Measurements from ENCODE around the gene SRPX2. TPM values are rescaled to one million over a fixed set of nuclear protein-coding genes. Genes with fewer than 3 reads are reported as not detected.

The SRPX2 gene, protein sequence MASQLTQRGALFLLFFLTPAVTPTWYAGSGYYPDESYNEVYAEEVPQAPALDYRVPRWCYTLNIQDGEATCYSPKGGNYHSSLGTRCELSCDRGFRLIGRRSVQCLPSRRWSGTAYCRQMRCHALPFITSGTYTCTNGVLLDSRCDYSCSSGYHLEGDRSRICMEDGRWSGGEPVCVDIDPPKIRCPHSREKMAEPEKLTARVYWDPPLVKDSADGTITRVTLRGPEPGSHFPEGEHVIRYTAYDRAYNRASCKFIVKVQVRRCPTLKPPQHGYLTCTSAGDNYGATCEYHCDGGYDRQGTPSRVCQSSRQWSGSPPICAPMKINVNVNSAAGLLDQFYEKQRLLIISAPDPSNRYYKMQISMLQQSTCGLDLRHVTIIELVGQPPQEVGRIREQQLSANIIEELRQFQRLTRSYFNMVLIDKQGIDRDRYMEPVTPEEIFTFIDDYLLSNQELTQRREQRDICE
- total RNA-seq (ENCODE audit: unreplicated experiment) = 1.1 TPM
- long read RNA-seq = 0 reads

- Mint-ChIP-seq H3K4me3 (ENCODE audit: unreplicated experiment) (no peak within 1 kb of the TSS), H3K9me3 (ENCODE audit: unreplicated experiment) (no peaks in the 10 kb centered on the region), H3K27ac (ENCODE audit: unreplicated experiment) (no peak within 1 kb of the TSS), H3K27me3 (ENCODE audit: unreplicated experiment) (peaks cover 2% of the 10 kb centered on the region), H3K36me3 (ENCODE audit: low read depth, unreplicated experiment) (no peaks in the 10 kb centered on the region), H3K4me1 (ENCODE audit: unreplicated experiment) (peaks cover 14% of the 10 kb centered on the region)
- no peak for TF ChIP-seq CTCF (IDR thresholded peaks at IDR 0.05; ENCODE audit: unreplicated experiment)
- no peak for DNase-seq (ENCODE audit: low spot score)
Observed at GRCh38 chrX:100643956-100644860, at the start of gene SRPX2. Gene SRPX2, plus strand, starts transcription at chrX:100644199. Its CDS starts 2,124 bp downstream, at chrX:100646323.

DNA sequence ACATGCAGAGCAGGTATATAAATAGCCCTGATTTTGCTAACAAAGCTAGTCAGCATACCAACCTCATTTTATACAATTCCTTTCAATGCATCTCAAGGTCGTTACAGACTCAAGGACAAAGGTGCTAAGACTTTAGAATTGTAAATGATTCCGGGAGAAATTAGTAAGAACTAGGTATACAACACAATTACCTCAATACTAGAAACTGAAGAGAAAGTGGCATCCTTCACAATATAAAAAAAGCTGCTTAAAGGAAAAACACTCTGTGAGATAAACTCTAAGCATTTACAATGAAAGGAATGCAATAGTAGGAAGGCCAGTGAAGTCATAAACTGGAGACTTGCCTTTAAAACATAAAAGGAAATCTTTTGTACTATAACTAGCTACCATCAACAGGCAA lies 47.4 kb upstream of the SRPX2 start:
- H3K27me3 Mint-ChIP-seq (ENCODE audit: unreplicated experiment) = no peaks in the 10 kb centered on the region
- peaks cover 3% of the 10 kb centered on the region for H3K4me1 Mint-ChIP-seq (ENCODE audit: unreplicated experiment)
- no peaks in the 10 kb centered on the region for H3K9me3 Mint-ChIP-seq (ENCODE audit: unreplicated experiment)
- TF ChIP-seq CTCF (IDR thresholded peaks at IDR 0.05; ENCODE audit: unreplicated experiment) = no peak
- H3K27ac Mint-ChIP-seq (ENCODE audit: unreplicated experiment) = no peak overlapping the region
- no peaks in the 10 kb centered on the region for H3K36me3 Mint-ChIP-seq (ENCODE audit: low read depth, unreplicated experiment)
- DNase-seq (ENCODE audit: low spot score) = no peak
- no peak overlapping the region for H3K4me3 Mint-ChIP-seq (ENCODE audit: unreplicated experiment)

GRCh38 chrX:100599456-100599855 lies 44.5 kb upstream of the SRPX2 start:
- Mint-ChIP-seq H3K27ac (ENCODE audit: unreplicated experiment) (no peak overlapping the region), H3K9me3 (ENCODE audit: unreplicated experiment) (no peaks in the 10 kb centered on the region), H3K4me1 (ENCODE audit: unreplicated experiment) (peaks cover 6% of the 10 kb centered on the region), H3K36me3 (ENCODE audit: low read depth, unreplicated experiment) (no peaks in the 10 kb centered on the region), H3K4me3 (ENCODE audit: unreplicated experiment) (no peak overlapping the region), H3K27me3 (ENCODE audit: unreplicated experiment) (no peaks in the 10 kb centered on the region)
- no peak for DNase-seq (ENCODE audit: low spot score)
- TF ChIP-seq CTCF (IDR thresholded peaks at IDR 0.05; ENCODE audit: unreplicated experiment) = no peak

- TF ChIP-seq CTCF (IDR thresholded peaks at IDR 0.05; ENCODE audit: unreplicated experiment) = no peak
- no peak overlapping the region for H3K4me3 Mint-ChIP-seq (ENCODE audit: unreplicated experiment)
- peaks cover 7% of the 10 kb centered on the region for H3K4me1 Mint-ChIP-seq (ENCODE audit: unreplicated experiment)
- no peaks in the 10 kb centered on the region for H3K27me3 Mint-ChIP-seq (ENCODE audit: unreplicated experiment)
- no peak for DNase-seq (ENCODE audit: low spot score)
- H3K9me3 Mint-ChIP-seq (ENCODE audit: unreplicated experiment) = no peaks in the 10 kb centered on the region
- no peaks in the 10 kb centered on the region for H3K36me3 Mint-ChIP-seq (ENCODE audit: low read depth, unreplicated experiment)
- no peak overlapping the region for H3K27ac Mint-ChIP-seq (ENCODE audit: unreplicated experiment)
Observed at GRCh38 chrX:100600340-100600739, 43.7 kb upstream of the SRPX2 start.
